Activated naive CD8-positive, alpha-beta T cell (primary cell): ENCODE data around the gene MAPKAPK3.
"Not testable (repeated sequence)": the region's sequence is repeated elsewhere in the genome, so short reads cannot be mapped to it uniquely, and the experiment has no call there.

Experiments
- H3K27ac Mint-ChIP-seq: one replicate; pipeline ENCODE4 v1.8.0; 2021; ENCODE audit warnings: mixed read lengths
- H3K27me3 Mint-ChIP-seq: one replicate; pipeline ENCODE4 v1.8.0; 2021; ENCODE audit warnings: mixed read lengths
- H3K36me3 Mint-ChIP-seq: one replicate; pipeline ENCODE4 v1.8.0; 2021; ENCODE audit warnings: mixed read lengths
- H3K4me1 Mint-ChIP-seq: one replicate; pipeline ENCODE4 v1.8.0; 2021; ENCODE audit warnings: low read depth, mixed read lengths
- H3K4me3 Mint-ChIP-seq: one replicate; pipeline ENCODE4 v1.8.0; 2021; ENCODE audit warnings: mild to moderate bottlenecking, mixed read lengths
- H3K9me3 Mint-ChIP-seq: one replicate; pipeline ENCODE4 v1.8.0; 2021; ENCODE audit warnings: low read depth, mixed read lengths

MAPKAPK3 gene

DNA sequence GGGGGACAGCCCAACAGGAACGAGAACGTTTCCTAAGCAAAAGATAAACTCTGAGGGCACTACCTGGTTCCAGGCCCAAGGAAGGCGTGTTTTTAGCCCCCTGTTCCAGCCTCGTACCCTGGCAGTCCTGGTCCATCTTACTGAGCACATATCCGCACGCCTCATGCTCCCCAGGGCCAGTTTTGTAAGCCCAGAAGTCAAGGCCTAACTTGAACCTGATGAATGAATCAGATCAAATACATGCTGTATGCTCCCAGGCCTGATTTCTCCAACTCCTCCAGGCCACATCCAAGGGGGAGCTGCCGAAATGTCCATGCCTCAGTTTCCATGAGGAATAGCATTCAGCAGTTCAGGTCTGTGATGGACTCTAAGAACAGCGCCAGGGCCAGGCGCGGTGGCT is 43.4 kb downstream of the MAPKAPK3 start:
- Mint-ChIP-seq H3K27ac (no peak overlapping the region), H3K27me3 (no peaks in the 10 kb centered on the region), H3K4me3 (no peak overlapping the region), H3K4me1 (peaks cover 11% of the 10 kb centered on the region), H3K36me3 (no peaks in the 10 kb centered on the region), H3K9me3 (no peaks in the 10 kb centered on the region)

DNA sequence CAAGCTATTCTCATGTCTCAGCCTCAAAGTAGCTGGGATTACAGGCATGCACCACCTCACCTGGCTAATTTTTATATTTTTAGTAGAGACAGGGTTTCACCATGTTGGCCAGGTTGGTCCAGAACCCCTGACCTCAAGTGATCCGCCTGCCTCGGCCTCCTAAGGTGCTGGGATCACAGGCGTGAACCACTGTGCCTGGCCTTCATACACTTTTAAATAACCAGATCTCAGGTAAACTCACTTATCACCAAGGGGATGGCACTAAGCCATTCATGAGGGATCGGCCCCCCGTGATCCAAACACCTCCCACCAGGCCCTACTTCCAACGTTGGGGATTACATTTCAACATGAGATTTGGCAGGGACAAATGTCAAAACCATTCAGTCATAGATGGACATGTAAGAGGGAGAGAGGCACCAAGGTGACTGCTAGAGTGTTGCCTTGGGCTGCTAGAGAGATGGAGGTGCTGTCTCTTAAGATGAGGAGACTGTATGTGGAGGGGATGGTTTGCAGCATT is 44.4 kb downstream of the MAPKAPK3 start:
- Mint-ChIP-seq H3K9me3 (no peaks in the 10 kb centered on the region), H3K27ac (no peak overlapping the region), H3K27me3 (no peaks in the 10 kb centered on the region), H3K36me3 (no peaks in the 10 kb centered on the region), H3K4me3 (no peak overlapping the region), H3K4me1 (peaks cover 14% of the 10 kb centered on the region)

DNA sequence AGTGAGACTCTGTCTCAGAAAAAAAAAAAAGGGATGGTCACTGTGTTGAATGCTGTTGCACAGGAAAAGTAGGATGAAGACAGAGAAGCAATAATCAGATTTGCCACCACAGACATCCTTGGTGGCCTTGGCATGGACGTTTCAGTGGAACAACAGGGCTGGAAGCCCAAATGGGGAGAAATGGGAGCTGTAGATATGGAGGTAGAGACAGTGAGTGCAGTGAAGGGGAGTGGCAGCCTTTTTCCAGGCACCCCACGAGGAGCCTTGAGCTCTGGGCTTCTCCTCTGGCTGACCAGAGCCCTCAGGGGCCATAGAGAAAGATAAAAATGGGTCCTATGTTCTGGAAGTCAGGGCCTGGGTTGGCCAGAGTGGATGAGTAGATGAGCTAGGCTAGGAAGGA is 45.5 kb downstream of the MAPKAPK3 start:
- H3K27ac Mint-ChIP-seq: no peak overlapping the region
- no peaks in the 10 kb centered on the region for H3K36me3 Mint-ChIP-seq

DNA sequence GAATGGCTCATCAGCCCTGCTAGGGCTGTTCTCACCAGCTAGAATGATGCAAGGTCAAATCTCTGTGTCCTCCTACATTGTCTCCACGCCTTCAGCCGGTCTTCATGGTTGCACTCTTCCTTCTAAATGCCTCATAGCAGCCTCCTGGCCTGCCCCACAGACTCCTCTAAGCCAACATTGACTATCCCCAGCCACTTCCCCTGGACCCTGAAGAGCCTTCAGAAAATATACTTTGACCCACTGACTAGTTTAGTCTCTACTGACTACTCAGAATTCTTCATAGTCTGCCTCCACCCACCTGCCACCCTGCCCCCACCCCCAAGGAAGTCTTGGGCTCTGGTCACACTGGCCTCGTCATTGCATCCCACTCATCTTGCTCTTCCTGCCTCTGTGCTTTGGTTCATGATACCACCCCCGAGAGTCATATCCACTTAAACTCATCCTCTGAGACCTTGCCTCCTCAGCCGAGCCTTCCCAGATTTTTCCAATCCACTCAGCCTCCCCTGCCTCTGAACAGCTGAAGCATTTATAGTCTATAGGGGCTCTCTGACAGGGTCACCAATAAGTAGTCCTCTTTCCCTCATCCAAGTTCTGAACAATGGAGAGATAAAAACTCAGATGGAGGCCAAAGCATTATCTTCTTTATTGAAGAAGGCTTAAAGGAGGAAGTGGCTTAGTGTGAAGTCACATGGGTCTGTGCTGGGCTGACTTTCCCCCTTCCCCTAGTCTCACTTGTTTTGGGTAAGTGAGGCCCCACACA is 48.3 kb downstream of the MAPKAPK3 start:
- Mint-ChIP-seq H3K4me3 (no peak overlapping the region), H3K36me3 (no peaks in the 10 kb centered on the region), H3K27me3 (no peaks in the 10 kb centered on the region), H3K9me3 (no peaks in the 10 kb centered on the region), H3K4me1 (peaks cover 20% of the 10 kb centered on the region), H3K27ac (no peak overlapping the region)

More for the DNA sequence above, 45.5 kb downstream of the MAPKAPK3 start:
- Mint-ChIP-seq H3K27me3 (no peaks in the 10 kb centered on the region), H3K4me3 (no peak overlapping the region), H3K4me1 (peaks cover 20% of the 10 kb centered on the region), H3K9me3 (no peaks in the 10 kb centered on the region)

DNA sequence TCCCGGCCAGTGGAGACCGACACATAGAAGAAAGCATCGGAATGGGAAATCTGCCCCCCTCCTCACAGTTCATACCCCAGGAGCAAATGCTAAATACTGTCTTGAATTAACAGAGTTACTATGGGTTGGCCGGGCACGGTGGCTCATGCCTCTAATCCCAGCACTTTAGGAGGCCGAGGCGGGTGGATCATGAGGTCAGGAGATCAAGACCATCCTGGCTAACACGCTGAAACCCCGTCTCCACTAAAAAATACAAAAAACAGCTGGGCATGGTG is 48.8 kb downstream of the MAPKAPK3 start:
- peaks cover 20% of the 10 kb centered on the region for H3K4me1 Mint-ChIP-seq
- H3K36me3 Mint-ChIP-seq, H3K9me3 Mint-ChIP-seq, H3K27ac Mint-ChIP-seq, H3K4me3 Mint-ChIP-seq, H3K27me3 Mint-ChIP-seq: not testable (repeated sequence)

DNA sequence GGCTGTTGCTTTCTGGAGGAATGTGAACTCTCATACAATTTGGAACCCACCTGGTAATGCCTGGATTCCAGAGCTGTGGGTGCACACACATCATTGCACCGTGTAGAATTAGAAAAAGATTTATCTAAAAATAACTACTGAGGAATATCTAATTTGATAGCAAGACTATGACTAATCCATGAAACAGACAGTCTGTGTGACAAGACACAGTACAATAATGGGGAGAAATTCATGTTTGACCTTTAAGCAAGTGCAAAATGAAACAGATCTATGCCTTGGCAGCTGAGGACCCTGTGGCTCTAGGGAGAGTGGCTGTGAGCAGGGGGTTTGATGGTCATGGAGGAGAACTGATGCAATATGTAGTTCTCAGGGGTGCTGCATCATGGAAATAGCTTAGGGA is 49.9 kb downstream of the MAPKAPK3 start:
- Mint-ChIP-seq H3K4me1 (peaks cover 20% of the 10 kb centered on the region), H3K27me3 (no peaks in the 10 kb centered on the region), H3K4me3 (no peak overlapping the region), H3K36me3 (no peaks in the 10 kb centered on the region), H3K27ac (no peak overlapping the region), H3K9me3 (no peaks in the 10 kb centered on the region)

DNA sequence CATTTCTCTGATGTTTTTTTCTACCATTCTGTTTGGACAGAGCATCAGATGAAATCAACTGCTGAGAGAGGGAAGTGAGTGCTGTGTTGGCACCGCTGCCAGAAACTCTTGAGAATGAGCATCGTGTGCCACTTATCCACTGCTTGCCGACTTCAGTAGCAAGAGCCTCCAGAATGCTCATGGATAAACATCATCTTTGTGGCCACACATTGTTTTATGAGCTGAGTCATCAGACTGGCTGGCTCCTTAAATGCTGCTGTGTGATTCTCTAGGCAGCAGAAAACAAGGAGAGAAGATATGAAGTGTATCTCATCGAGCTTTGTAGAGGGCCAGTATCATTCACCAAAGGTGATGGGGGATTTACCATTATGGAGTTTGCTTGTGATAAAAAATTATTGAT is 54.4 kb downstream of the MAPKAPK3 start:
- no peak overlapping the region for H3K4me3 Mint-ChIP-seq
- H3K4me1 Mint-ChIP-seq: peaks cover 18% of the 10 kb centered on the region
- H3K27me3 Mint-ChIP-seq: peaks cover 17% of the 10 kb centered on the region
- no peaks in the 10 kb centered on the region for H3K36me3 Mint-ChIP-seq
- no peak overlapping the region for H3K27ac Mint-ChIP-seq
- no peaks in the 10 kb centered on the region for H3K9me3 Mint-ChIP-seq

DNA sequence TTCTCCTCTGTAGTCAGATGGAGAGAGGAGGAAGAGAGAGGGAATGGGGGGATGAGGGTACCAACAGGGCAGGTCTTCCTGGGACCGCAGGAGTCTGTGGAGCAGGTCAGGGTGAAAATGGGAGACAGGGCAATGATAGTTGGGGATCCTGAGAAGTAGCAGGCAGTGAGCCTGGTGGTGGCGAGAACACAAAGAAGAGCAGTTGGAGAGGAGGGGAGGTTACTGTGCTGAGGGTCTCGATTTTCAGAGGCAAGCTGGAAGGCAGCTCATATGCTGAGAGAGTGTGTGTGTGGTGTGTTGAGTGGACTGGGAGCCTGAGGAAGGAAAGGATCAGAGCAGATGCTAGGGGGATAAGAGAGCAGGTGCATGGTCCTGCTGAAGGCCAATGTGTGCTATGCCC is 55.7 kb downstream of the MAPKAPK3 start:
- Mint-ChIP-seq H3K4me3 (peak overlapping the region; percentile 82), H3K27ac (no peak overlapping the region), H3K4me1 (peaks cover 12% of the 10 kb centered on the region), H3K27me3 (peaks cover 18% of the 10 kb centered on the region), H3K9me3 (no peaks in the 10 kb centered on the region), H3K36me3 (no peaks in the 10 kb centered on the region)

DNA sequence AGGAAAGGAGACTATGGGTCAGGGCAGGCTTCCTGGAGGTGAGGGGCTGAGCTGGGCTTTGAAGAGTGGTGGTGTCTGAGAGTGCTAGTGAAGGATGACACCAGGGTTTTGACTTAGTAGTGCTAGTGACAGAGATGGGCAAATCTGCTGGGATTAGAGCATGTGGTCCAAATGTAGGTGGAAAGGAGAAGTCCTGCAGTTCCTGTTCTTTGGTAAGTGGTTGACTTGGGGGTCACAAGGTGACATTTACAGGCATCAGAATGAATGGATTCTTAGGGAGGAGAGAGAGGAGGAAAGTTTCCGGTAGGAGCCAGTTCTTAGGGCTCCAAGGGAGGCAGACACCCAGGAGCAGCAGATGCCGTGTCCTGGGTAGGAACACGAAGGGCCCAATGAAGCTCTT is 57.0 kb downstream of the MAPKAPK3 start:
- H3K27ac Mint-ChIP-seq: peak overlapping the region; percentile 58
- H3K4me1 Mint-ChIP-seq: peaks cover 12% of the 10 kb centered on the region
- peak overlapping the region; percentile 82 for H3K4me3 Mint-ChIP-seq
- H3K36me3 Mint-ChIP-seq: no peaks in the 10 kb centered on the region
- no peaks in the 10 kb centered on the region for H3K9me3 Mint-ChIP-seq
- H3K27me3 Mint-ChIP-seq: peaks cover 21% of the 10 kb centered on the region

DNA sequence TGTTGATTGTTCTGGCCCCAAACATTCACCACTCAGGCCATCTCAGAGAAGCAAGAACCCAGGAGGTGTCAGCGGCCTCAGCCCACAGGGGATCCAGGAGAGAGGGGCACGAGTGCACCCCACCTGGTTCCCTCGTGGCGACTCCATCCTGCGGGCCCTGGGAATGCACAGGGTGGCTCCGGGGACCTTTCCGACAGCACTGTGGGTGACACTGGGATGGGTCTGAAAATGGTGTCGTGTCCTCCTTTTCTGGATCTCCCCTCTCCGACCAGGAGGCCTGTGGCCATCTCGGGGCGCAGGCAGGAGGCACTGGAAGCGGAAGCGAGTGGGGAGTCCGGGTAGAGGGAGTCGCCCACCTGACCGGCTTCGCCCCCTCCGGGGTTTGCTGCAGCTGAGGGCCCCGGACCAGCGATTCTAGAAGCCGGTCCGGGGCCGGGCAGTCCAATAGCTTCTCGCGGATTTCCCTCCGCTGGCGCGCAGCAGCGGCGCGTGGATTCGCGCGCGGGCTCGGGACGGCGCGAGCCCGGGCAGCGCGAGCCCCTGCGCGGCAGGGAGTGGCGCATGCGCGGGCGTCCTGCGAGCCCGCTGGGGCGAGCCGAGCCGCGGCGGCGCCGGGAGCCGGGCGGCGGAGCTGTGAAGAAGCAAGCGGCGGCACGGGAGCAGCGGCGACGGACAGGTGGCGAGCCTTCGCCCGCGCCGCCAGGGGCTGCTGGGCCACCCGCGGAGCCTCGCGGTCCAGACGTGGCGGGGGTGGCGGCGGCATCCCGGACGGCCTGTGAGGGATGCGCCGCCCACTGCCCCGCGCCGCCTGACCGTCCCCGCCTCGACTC is 57.6 kb downstream of the MAPKAPK3 start, which contains the start of gene DOCK3:
TSS of gene DOCK3 (plus strand) at position 579 of the 830 bp plus-strand sequence. CDS start 337 bp downstream, outside the sequence.
- H3K9me3 Mint-ChIP-seq: no peaks in the 10 kb centered on the region
- H3K36me3 Mint-ChIP-seq: no peaks in the 10 kb centered on the region
- H3K4me3 Mint-ChIP-seq: peak within 1 kb of the TSS; percentile 87
- peaks cover 12% of the 10 kb centered on the region for H3K4me1 Mint-ChIP-seq
- H3K27me3 Mint-ChIP-seq: peaks cover 21% of the 10 kb centered on the region
- H3K27ac Mint-ChIP-seq: peak within 1 kb of the TSS; percentile 58

DNA sequence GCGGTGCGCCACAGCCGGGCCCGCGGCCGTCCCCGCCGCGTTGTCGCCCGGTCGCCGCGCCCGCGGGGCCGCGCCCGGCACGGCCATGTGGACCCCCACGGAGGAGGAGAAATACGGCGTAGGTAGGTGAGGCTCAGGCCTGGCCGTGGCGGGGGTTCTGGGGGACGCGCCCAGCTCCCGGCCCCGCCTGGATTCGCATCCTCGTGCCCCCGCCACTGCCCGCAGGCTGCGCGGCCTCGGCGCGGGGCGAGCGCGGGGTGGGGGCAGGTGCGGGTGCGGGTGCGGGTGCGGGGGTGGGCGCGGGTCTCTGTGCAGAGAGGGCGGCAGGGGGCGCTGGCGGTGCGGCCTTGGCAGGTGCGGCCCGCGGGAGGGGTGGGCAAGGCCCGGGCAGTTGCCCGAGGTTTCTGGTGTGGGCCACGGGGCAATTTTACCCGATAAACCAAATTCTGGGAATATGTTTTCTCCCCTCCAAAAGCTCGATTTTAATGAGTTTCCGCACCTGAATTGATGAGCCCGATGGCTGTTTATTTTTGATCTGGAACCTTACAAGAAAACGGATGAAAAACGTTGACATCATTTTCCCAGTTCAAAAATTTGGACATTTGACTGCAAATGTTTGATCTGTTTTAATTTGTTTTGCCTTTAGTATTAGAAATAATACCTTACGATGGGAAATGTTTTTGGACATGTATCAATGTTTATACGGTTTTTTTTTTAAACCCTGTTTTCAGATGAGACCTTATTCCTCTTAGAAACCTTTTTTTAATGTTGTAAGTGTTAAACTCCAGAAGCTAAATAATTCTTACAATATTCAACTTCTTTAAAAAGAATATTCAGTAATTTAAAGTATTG is 58.5 kb downstream of the MAPKAPK3 start:
- peaks cover 23% of the 10 kb centered on the region for H3K27me3 Mint-ChIP-seq
- H3K9me3 Mint-ChIP-seq: no peaks in the 10 kb centered on the region
- H3K27ac Mint-ChIP-seq: peak overlapping the region; percentile 10
- H3K4me3 Mint-ChIP-seq: peak overlapping the region; percentile 87
- peaks cover 2% of the 10 kb centered on the region for H3K36me3 Mint-ChIP-seq
- H3K4me1 Mint-ChIP-seq: peaks cover 12% of the 10 kb centered on the region

DNA sequence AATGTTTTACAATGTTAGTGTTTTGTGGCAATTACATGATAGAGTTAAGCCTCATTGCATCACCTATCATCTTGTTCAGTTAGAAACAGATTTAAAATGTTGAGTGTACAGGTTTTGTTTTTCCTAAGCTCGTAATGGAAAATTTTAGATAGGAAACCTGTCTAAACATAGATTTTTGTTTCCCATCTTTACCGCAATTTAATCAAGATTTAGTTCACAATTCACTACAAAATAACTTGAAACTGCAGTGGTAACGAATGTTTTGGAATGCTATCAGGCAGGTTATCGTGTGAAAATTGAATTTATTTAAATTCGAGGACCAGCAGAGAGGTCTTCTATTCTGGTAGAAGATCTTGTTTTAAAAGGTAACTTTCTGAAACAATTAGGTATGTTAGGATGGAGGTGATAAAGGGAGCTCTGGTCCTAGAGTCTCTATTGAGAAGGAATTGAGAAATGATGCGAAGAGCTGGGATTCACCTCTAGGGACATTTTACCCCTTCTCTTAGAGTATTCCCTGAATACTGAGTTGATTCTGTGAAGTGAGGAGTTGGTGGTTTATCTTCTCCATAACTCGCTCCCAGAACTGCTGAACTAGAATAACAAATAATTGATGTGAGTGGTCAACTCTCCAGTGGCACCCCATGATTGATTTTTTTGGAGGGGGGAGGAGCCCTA is 59.2 kb downstream of the MAPKAPK3 start:
- Mint-ChIP-seq H3K27ac (no peak overlapping the region), H3K36me3 (peaks cover 2% of the 10 kb centered on the region), H3K4me1 (peaks cover 12% of the 10 kb centered on the region), H3K27me3 (peaks cover 26% of the 10 kb centered on the region), H3K4me3 (peak overlapping the region; percentile 87), H3K9me3 (no peaks in the 10 kb centered on the region)

DNA sequence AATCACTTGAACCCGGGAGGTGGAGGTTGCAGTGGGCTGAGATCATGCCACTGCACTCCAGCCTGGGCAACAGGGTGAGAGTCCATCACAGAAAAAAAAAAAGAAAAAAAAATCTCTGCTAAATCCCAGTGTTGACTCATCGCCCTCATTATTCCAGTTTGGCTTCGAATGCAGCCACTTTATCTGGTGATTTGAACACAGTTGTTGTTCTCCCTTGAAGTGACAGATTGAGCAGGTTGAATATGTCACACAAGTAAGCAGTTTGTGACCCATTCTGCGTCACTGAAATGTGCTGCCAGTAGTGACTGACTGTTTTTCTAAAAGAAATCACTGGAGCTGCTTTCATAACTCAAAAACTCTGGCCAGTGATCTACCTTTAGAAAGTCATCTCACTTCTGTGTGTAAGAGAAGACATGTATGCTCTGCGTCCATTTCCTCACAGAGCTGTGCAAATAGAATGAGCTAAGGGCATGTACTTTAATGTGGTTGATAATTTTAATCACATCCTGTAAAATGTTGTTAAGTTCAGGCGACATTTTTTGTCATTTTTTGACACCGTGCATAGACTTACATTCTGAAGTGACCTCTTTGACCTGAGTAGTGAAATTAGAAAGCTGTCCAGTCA is 70.3 kb downstream of the MAPKAPK3 start:
- H3K4me3 Mint-ChIP-seq: no peak overlapping the region
- peaks cover 2% of the 10 kb centered on the region for H3K4me1 Mint-ChIP-seq
- peaks cover 2% of the 10 kb centered on the region for H3K36me3 Mint-ChIP-seq
- no peak overlapping the region for H3K27ac Mint-ChIP-seq
- peaks cover 6% of the 10 kb centered on the region for H3K27me3 Mint-ChIP-seq
- no peaks in the 10 kb centered on the region for H3K9me3 Mint-ChIP-seq

DNA sequence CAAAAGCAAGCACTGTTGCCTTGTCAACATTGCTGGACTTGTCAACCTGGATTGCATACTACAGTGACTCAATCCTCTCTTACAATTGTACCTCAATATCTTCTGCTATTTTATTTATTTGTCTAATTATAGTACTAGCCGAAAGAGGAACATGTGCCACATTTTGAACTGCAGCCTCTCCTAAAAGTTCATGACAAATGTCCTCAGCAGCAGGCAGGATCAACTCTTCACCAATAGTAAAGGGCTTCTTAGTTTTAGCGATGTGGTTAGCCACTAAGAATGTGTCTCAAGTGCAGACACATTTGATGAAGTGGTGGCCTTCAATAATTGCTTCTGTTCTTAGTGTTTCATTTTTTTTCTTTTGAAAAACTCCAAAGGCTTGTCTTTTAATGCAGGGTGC is 71.0 kb downstream of the MAPKAPK3 start:
- peaks cover 2% of the 10 kb centered on the region for H3K36me3 Mint-ChIP-seq
- no peak overlapping the region for H3K27ac Mint-ChIP-seq
- peaks cover 5% of the 10 kb centered on the region for H3K27me3 Mint-ChIP-seq
- H3K4me3 Mint-ChIP-seq: no peak overlapping the region
- H3K4me1 Mint-ChIP-seq: peaks cover 2% of the 10 kb centered on the region
- no peaks in the 10 kb centered on the region for H3K9me3 Mint-ChIP-seq
